GM21360 (cell line): ENCODE data around the gene ZBTB37.
"Not testable (repeated sequence)": the region's sequence is repeated elsewhere in the genome, so short reads cannot be mapped to it uniquely, and the experiment has no call there.

Experiments used
- ATAC-seq: cut with Tn5 transposase; IDR thresholded peaks from one replicate; pipeline ENCODE4 v1.9.1; 2021; ENCODE audit warnings: mild to moderate bottlenecking, moderate library complexity; ENCODE audit not compliant: unreplicated experiment

The ZBTB37 gene

GRCh38 chr1:173868266-173869020, at the start of gene ZBTB37:
Gene ZBTB37 (plus strand): TSS chr1:173868380. CDS start chr1:173870226, 1,846 bp downstream.
- peak; percentile 64 for ATAC-seq

- ATAC-seq, result no peak
Measured at GRCh38 chr1:173818459-173818858, 49.7 kb upstream of the ZBTB37 start.

GRCh38 chr1:173821680-173822079, 46.5 kb upstream of the ZBTB37 start:
- no peak for ATAC-seq

- peak; percentile 28 for ATAC-seq
Measured at GRCh38 chr1:173823781-173824314, 44.3 kb upstream of the ZBTB37 start.

GRCh38 chr1:173824315-173825081, 43.7 kb upstream of the ZBTB37 start, which contains the start of the genes CENPL and DARS2:
Gene CENPL (minus strand): TSS chr1:173824883. CDS start chr1:173811299, 13,584 bp downstream.
Gene DARS2 (plus strand): TSS chr1:173824673. CDS start chr1:173825230, 557 bp downstream.
- ATAC-seq, result peak; percentile 74

GRCh38 chr1:173827611-173828010, 40.6 kb upstream of the ZBTB37 start:
- no peak for ATAC-seq

GRCh38 chr1:173832748-173833147, 35.4 kb upstream of the ZBTB37 start:
- ATAC-seq, result no peak

GRCh38 chr1:173852105-173852504, 16.1 kb upstream of the ZBTB37 start:
- ATAC-seq, result no peak

- no peak for ATAC-seq
Measured at GRCh38 chr1:173853074-173853473, 15.1 kb upstream of the ZBTB37 start.

- ATAC-seq, result no peak
Measured at GRCh38 chr1:173856014-173856413, 12.2 kb upstream of the ZBTB37 start.

GRCh38 chr1:173856903-173857302, 11.3 kb upstream of the ZBTB37 start:
- no peak for ATAC-seq

- no peak for ATAC-seq
Measured at GRCh38 chr1:173857363-173857917, 10.7 kb upstream of the ZBTB37 start.

- not testable (repeated sequence) for ATAC-seq
Measured at GRCh38 chr1:173859547-173859946, 8.6 kb upstream of the ZBTB37 start.

GRCh38 chr1:173860065-173860464, 8.1 kb upstream of the ZBTB37 start:
- ATAC-seq, result no peak

GRCh38 chr1:173861731-173862145, 6.4 kb upstream of the ZBTB37 start:
- no peak for ATAC-seq

- ATAC-seq, result not testable (repeated sequence)
Measured at GRCh38 chr1:173862146-173862768, 5.9 kb upstream of the ZBTB37 start.

- ATAC-seq, result no peak
Measured at GRCh38 chr1:173862769-173863223, 5.4 kb upstream of the ZBTB37 start.

- no peak for ATAC-seq
Measured at GRCh38 chr1:173863224-173864161, 4.7 kb upstream of the ZBTB37 start.

GRCh38 chr1:173864179-173864867, 3.9 kb upstream of the ZBTB37 start:
- ATAC-seq, result no peak
